Stomach (tissue), 9 donors: ENCODE measurements around the gene TPI1. TPM values are rescaled to one million over a fixed set of nuclear protein-coding genes. Genes with fewer than 3 reads are reported as not detected.

Experiments
- DNase-seq, 2 donors: peaks; one replicate each; pipeline versions ENCODE4 v3.0.0 to v3.0.0-alpha.2; 2013 to 2019
- H3K27ac ChIP-seq, 5 donors: fragments of 200-600 bp in 4 of 5; sonication (generic) in 4 of 5; one replicate each; pipeline ENCODE4 v1.5.1; 2013 to 2019; ENCODE audit warnings: mild to moderate bottlenecking in 1 of 5, moderate library complexity in 1 of 5
- H3K27me3 ChIP-seq, 3 donors: fragments of 200-600 bp; sonication (generic); one replicate each; pipeline ENCODE4 v1.5.1; 2017 to 2019; ENCODE audit warnings: mixed run types in 1 of 3
- H3K36me3 ChIP-seq, 4 donors: fragments of 200-600 bp; sonication (generic); 1 replicate in 3 of 4; 2 replicates in 1 of 4; pipeline ENCODE4 v1.5.1; 2016 to 2019
- H3K4me1 ChIP-seq, 4 donors: fragments of 200-600 bp; sonication (generic); one replicate each; pipeline ENCODE4 v1.5.1; 2016 to 2019
- H3K4me3 ChIP-seq, 4 donors: fragments of 200-600 bp; sonication (generic) in 3 of 4; one replicate each; pipeline ENCODE4 v1.5.1; 2016 to 2019; ENCODE audit warnings: mild to moderate bottlenecking in 1 of 4
- H3K9me3 ChIP-seq, 4 donors: fragments of 200-600 bp; sonication (generic); one replicate each; pipeline ENCODE4 v1.5.1; 2016 to 2019
- EP300 ChIP-seq: sonication (generic); formaldehyde crosslinking; IDR thresholded peaks from one replicate; pipeline ENCODE4 v1.6.1; 2017; ENCODE audit warnings: antibody characterized with exemption
- POLR2A ChIP-seq, 4 donors: fragments of 450-650 bp; IDR thresholded peaks; one replicate each; pipeline ENCODE4 v1.6.1; 2016; ENCODE audit warnings: antibody characterized with exemption in 4 of 4, control low read depth in 2 of 4, mild to moderate bottlenecking in 1 of 4, moderate library complexity in 1 of 4
- POLR2AphosphoS5 ChIP-seq, 3 donors: sonication (generic); formaldehyde crosslinking; IDR thresholded peaks; one replicate each; pipeline ENCODE4 v1.6.1; 2016; ENCODE audit warnings: antibody characterized with exemption in 3 of 3
- WGBS, 5 donors: extraction: QIAGEN DNeasy Blood & Tissue Kit in 3 of 5; methylation state at CpG; one replicate each; pipeline versions ENCODE4 v1.1.5 to v1.1.7; 2013 to 2018; 5-methylcytosine and 5-hydroxymethylcytosine counted together
- intact Hi-C: fragments of 100-400 bp; cut with DNase I; formaldehyde crosslinking; loops from one replicate; pipeline ENCODE4 v1.15.1; 2023; ENCODE audit warnings: low total_unique reads
- polyA plus RNA-seq, 3 donors: library from polyadenylated mRNA; stranded (reverse); fragments of 200-250 nt; gene quantifications; one replicate each; pipeline ENCODE4 v1.2.3, GENCODE V29; 2013
- total RNA-seq, 5 donors: library from RNA; depleted of rRNA; stranded (reverse); fragments of >200 nt; gene quantifications; one replicate each; pipeline versions ENCODE4 v1.1.0 to v1.2.3, GENCODE V29; 2014 to 2016
- TF ChIP-seq, protein P1 (sequence below), 7 experiments: fragments of 450-650 bp in 4 of 7; fragments of 200-600 bp in 3 of 7; sonication (generic) in 3 of 7; IDR thresholded peaks; one replicate each; pipeline ENCODE4 v1.5.1; 2016 to 2019; ENCODE audit warnings: antibody characterized with exemption in 7 of 7, control low read depth in 2 of 7, mild to moderate bottlenecking in 1 of 7
- donor health status: healthy with polysubstance abuse.
- donor health status: Bipolar disorder and iron deficiency.
- donor health status: healthy.

Gene TPI1
- total and polyA plus RNA-seq, 8 donors = 131 to 526 (median 336) TPM

- TF ChIP-seq POLR2AphosphoS5 (IDR thresholded peaks at IDR 0.05) (no peak), POLR2A (IDR thresholded peaks at IDR 0.05) (no peak), EP300 (no peak)
- TF ChIP-seq, protein P1, sequence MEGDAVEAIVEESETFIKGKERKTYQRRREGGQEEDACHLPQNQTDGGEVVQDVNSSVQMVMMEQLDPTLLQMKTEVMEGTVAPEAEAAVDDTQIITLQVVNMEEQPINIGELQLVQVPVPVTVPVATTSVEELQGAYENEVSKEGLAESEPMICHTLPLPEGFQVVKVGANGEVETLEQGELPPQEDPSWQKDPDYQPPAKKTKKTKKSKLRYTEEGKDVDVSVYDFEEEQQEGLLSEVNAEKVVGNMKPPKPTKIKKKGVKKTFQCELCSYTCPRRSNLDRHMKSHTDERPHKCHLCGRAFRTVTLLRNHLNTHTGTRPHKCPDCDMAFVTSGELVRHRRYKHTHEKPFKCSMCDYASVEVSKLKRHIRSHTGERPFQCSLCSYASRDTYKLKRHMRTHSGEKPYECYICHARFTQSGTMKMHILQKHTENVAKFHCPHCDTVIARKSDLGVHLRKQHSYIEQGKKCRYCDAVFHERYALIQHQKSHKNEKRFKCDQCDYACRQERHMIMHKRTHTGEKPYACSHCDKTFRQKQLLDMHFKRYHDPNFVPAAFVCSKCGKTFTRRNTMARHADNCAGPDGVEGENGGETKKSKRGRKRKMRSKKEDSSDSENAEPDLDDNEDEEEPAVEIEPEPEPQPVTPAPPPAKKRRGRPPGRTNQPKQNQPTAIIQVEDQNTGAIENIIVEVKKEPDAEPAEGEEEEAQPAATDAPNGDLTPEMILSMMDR (IDR thresholded peaks at IDR 0.05) = no peak
- peaks cover 0 to 80% (median 30%) of the 10 kb centered on the region in 3 donors for H3K27me3 ChIP-seq
- intact Hi-C loops = loop anchor here (10.0 kb wide), 1 partner anchor 82 kb away; no protein-coding TSS in a partner anchor
- H3K27ac ChIP-seq = peak overlapping the region in 3 of 5 donors; percentile 45 to 62 (median 47)
- H3K4me3 ChIP-seq = no peak overlapping the region
- peaks cover 27 to 62% (median 45%) of the 10 kb centered on the region in 4 donors for H3K4me1 ChIP-seq
- no peaks in the 10 kb centered on the region for H3K9me3 ChIP-seq
- 76 to 87% (median 80%) methylated on average over 21 to 22 of the region's 22 CpGs for WGBS, 5 donors
- peaks cover 0 to 17% (median 13%) of the 10 kb centered on the region in 4 donors for H3K36me3 ChIP-seq
- no peak for DNase-seq
These were observed 40.4 kb upstream of the TPI1 start for GRCh38 chr12:6826734-6827436.

DNA sequence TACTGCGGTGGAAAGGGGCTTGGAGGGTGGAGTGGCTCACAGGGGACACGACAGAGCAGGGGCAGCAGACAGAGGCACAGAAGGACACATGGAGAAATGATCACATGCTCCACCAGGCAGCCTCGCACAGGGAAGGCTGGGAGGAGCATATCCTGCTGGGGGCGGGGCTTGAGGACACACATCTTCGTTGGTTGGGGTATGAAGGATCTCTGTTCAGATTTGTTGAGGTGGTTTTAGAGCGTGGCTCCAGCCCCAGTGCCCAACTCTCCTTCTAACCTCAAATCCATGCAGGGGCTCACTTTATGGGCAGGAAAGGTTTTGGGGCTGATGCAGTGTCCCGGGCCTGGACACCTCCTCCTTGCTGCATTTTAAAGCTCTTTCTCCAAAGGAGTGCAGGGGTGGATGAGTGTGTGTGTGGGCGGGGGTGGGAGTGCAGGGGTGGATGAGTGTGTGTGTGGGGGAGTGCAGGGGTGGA lies 39.9 kb upstream of the TPI1 start:
- DNase-seq = peak; percentile 79 to 91
- peaks cover 21 to 56% (median 40%) of the 10 kb centered on the region in 4 donors for H3K4me1 ChIP-seq
- peaks cover 0 to 23% (median 18%) of the 10 kb centered on the region in 4 donors for H3K36me3 ChIP-seq
- peak overlapping the region in 1 of 4 donors; percentile 85 for H3K4me3 ChIP-seq
- intact Hi-C loops = loop anchor here (10.0 kb wide), 1 partner anchor 83 kb away; no protein-coding TSS in a partner anchor
- 5 to 16% (median 9%) methylated on average over 8 of the region's 8 CpGs for WGBS, 5 donors
- H3K9me3 ChIP-seq = no peaks in the 10 kb centered on the region
- H3K27me3 ChIP-seq = peaks cover 0 to 74% (median 26%) of the 10 kb centered on the region in 3 donors
- no peak for TF ChIP-seq EP300
- TF ChIP-seq, protein P1 (IDR thresholded peaks at IDR 0.05) = no peak
- TF ChIP-seq POLR2AphosphoS5 (IDR thresholded peaks at IDR 0.05) = no peak
- no peak for TF ChIP-seq POLR2A (IDR thresholded peaks at IDR 0.05)
- H3K27ac ChIP-seq = peak overlapping the region in 3 of 5 donors; percentile 45 to 62 (median 47)

DNA sequence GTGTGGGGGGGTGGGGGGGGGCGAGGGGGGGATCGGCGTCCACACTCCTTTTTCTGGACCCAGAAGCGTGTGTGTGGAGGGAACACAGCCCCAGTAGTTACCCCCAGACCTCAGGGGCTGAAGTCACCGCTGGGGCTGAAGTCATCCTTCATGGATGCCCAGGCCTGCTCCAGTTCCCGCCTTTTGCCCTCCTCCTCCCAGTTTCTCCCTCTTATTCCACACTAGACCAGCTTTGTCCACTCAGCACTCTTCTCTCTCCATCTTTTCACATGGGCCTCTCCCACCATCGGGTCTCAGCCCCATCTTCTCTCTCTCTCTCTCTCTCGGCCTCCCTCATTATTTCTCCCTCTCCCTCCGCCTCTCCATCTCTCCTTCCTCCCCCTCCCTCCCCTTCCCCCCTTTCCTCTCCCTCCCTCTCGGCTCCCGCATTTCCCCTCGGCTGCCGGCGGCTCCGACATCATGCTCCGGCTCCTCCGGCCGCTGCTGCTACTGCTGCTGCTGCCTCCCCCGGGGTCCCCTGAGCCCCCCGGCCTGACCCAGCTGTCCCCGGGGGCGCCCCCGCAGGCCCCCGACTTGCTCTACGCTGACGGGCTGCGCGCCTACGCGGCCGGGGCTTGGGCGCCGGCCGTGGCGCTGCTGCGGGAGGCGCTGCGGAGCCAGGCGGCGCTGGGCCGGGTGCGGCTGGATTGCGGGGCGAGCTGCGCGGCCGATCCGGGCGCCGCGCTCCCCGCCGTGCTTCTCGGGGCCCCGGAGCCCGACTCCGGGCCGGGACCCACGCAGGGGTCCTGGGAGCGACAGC lies 39.1 kb upstream of the TPI1 start, which contains the start of gene P3H3:
P3H3 (plus strand) TSS at position 426 of the 799 bp plus-strand sequence; CDS start at position 460, 34 bp downstream.
- 0 to 4% (median 1%) methylated on average over 16 to 60 of the region's 60 CpGs for WGBS, 5 donors
- Histone ChIP-seq H3K9me3 (no peaks in the 10 kb centered on the region), H3K4me3 (peak within 1 kb of the TSS; percentile 76 to 91 (median 86)), H3K36me3 (peaks cover 0 to 24% (median 19%) of the 10 kb centered on the region in 4 donors), H3K4me1 (peaks cover 21 to 54% (median 37%) of the 10 kb centered on the region in 4 donors), H3K27ac (peak within 1 kb of the TSS; percentile 49 to 91 (median 78)), H3K27me3 (peaks cover 0 to 67% (median 19%) of the 10 kb centered on the region in 3 donors)
- intact Hi-C loops = loop anchor here (10.0 kb wide), 1 partner anchor 83 kb away; no protein-coding TSS in a partner anchor
- peak in 1 of 2 donors; percentile 82 for DNase-seq
- TF ChIP-seq, protein P1 (IDR thresholded peaks at IDR 0.05) = peak in 1 of 7 experiments; percentile 9
- TF ChIP-seq POLR2A (IDR thresholded peaks at IDR 0.05) (no peak), EP300 (no peak), POLR2AphosphoS5 (IDR thresholded peaks at IDR 0.05) (no peak)
